ENCODE measurements around the gene ARSB. TPM values are rescaled to one million over a fixed set of nuclear protein-coding genes. Genes with fewer than 3 reads are reported as not detected.
"Not testable (repeated sequence)": the region's sequence is repeated elsewhere in the genome, so short reads cannot be mapped to it uniquely, and the experiment has no call there.

The ARSB gene
- total RNA-seq, 1 donor from 2014 or later = 21.6 TPM

- Histone ChIP-seq H3K4me1 (peaks cover 21% of the 10 kb centered on the region), H3K36me3 (no peaks in the 10 kb centered on the region), H3K27ac (no peak overlapping the region), H3K4me3 (no peak overlapping the region), H3K27me3 (ENCODE audit: low read depth) (no peaks in the 10 kb centered on the region), H3K9me3 (no peaks in the 10 kb centered on the region)
- ATAC-seq (no peak), DNase-seq (no peak)
- intact Hi-C loops (cut with DNase I) = no loop called here
- no peak for TF ChIP-seq CTCF (IDR thresholded peaks at IDR 0.05)
Measured at GRCh38 chr5:78912085-78912771, 72.9 kb downstream of the ARSB start.

- intact Hi-C loops (cut with DNase I); H3K27ac ChIP-seq; H3K36me3 ChIP-seq; H3K9me3 ChIP-seq; ATAC-seq; DNase-seq; H3K4me3 ChIP-seq; H3K27me3 ChIP-seq (ENCODE audit: low read depth): not testable (repeated sequence)
- H3K4me1 ChIP-seq = peaks cover 21% of the 10 kb centered on the region
Measured at GRCh38 chr5:78909224-78909983, 75.7 kb downstream of the ARSB start.

GRCh38 chr5:78908173-78909061 lies 76.7 kb downstream of the ARSB start:
- DNase-seq (peak; percentile 43), ATAC-seq (peak; percentile 79 to 86)
- intact Hi-C loops (cut with DNase I) = no loop called here
- no peak for TF ChIP-seq CTCF (IDR thresholded peaks at IDR 0.05)
- Histone ChIP-seq H3K9me3 (no peaks in the 10 kb centered on the region), H3K36me3 (no peaks in the 10 kb centered on the region), H3K4me1 (peaks cover 21% of the 10 kb centered on the region), H3K27ac (no peak overlapping the region), H3K27me3 (ENCODE audit: low read depth) (no peaks in the 10 kb centered on the region), H3K4me3 (peak overlapping the region; percentile 22)

GRCh38 chr5:78907255-78907891 lies 77.7 kb downstream of the ARSB start:
- H3K4me1 ChIP-seq = peaks cover 21% of the 10 kb centered on the region
- H3K27me3 ChIP-seq (ENCODE audit: low read depth) = no peaks in the 10 kb centered on the region
- TF ChIP-seq CTCF (IDR thresholded peaks at IDR 0.05) = no peak
- no peaks in the 10 kb centered on the region for H3K36me3 ChIP-seq
- DNase-seq (no peak), ATAC-seq (peak; percentile 40 to 45)
- no peaks in the 10 kb centered on the region for H3K9me3 ChIP-seq
- no peak overlapping the region for H3K27ac ChIP-seq
- peak overlapping the region; percentile 22 for H3K4me3 ChIP-seq
- intact Hi-C loops (cut with DNase I) = no loop called here

GRCh38 chr5:78905084-78905938 lies 79.8 kb downstream of the ARSB start:
- Histone ChIP-seq H3K9me3 (no peaks in the 10 kb centered on the region), H3K4me3 (no peak overlapping the region), H3K27ac (no peak overlapping the region), H3K36me3 (no peaks in the 10 kb centered on the region), H3K4me1 (peaks cover 21% of the 10 kb centered on the region), H3K27me3 (ENCODE audit: low read depth) (no peaks in the 10 kb centered on the region)
- DNase-seq = no peak
- ATAC-seq = no peak
- TF ChIP-seq CTCF (IDR thresholded peaks at IDR 0.05) = no peak
- intact Hi-C loops (cut with DNase I) = no loop called here
